ENCODE measurements around the gene MYO6. TPM values are rescaled to one million over a fixed set of nuclear protein-coding genes. Genes with fewer than 3 reads are reported as not detected.
"Not testable (repeated sequence)": the region's sequence is repeated elsewhere in the genome, so short reads cannot be mapped to it uniquely, and the experiment has no call there.

MYO6 gene
- total RNA-seq (2014; rRNA removed; shearing (Covaris generic)): 6.4 and 6.9 TPM in 2 replicates

DNA sequence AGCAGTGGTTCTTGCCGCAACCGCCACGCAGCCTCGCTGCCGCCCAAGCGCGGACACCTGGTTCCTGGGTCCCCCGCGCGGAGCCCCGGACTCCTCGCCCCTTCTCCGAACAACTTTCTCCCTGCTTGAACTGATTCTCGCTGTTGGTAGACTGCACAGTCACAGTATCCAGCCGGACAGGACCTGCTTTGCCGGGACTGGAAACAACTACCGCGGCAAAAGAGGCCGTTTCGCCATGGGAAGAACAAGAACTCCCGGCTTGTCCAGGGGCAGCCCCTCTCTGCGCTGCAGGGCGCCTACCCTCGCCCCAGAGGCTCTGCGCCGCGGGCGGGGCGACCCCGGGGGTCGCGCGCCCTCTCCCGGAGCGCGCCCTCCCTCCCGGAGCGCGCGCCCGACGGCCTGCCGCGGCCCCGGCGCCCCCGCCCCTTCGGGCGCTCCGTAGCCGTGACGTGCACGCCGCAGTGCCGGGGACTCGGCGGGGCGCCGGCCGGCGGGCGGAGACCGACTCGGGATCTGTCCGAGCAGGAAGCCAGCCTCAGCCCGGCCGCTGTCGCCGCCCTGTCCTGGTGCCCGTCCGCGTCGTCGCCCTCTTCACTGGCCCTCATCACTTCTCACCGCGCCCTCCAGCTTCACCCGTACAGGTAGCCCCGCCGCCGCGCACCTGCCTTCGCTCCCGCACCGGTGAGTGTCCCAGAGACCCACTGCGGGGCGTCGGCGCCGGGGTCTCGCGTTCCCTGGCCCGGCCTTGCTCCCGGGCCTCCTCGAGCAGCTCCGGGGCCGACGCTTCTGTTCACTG lies at the start of gene MYO6:
TSS of gene MYO6 (plus strand) at position 497 of the 796 bp plus-strand sequence. CDS start 68,309 bp downstream, outside the sequence.
- Histone ChIP-seq H3K9me3 (replicated peaks) (no peaks in the 10 kb centered on the region), H3K27ac (peak within 1 kb of the TSS; percentile 54), H3K36me3 (no peaks in the 10 kb centered on the region), H3K27me3 (no peaks in the 10 kb centered on the region), H3K4me3 (peak within 1 kb of the TSS; percentile 92), H3K4me1 (no peaks in the 10 kb centered on the region; the same call in 1 of the 2 replicates)
- DNase-seq: peak; percentile 58 to 69

DNA sequence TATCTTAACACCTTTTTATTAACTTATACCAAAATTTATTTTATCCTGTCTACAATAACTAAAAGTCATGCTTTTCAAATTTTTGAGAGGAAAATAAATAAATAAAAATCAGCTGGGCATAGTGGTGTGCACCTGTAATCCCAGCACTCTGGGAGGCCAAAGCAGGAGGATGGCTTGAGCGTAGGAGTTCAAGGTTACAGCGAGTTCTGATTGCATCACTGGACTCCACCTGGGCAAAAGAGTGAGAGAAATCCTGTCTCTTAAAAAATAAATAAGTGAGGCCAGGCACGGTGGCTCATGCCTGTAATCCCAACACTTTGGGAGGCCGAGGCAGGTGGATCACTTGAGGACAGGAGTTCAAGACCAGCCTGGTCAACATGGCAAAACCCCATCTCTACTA lies 40.7 kb upstream of the MYO6 start:
- H3K4me3 ChIP-seq; H3K9me3 ChIP-seq (replicated peaks); H3K27ac ChIP-seq; DNase-seq; H3K4me1 ChIP-seq; H3K27me3 ChIP-seq: not testable (repeated sequence)
- peaks cover 24% of the 10 kb centered on the region for H3K36me3 ChIP-seq

DNA sequence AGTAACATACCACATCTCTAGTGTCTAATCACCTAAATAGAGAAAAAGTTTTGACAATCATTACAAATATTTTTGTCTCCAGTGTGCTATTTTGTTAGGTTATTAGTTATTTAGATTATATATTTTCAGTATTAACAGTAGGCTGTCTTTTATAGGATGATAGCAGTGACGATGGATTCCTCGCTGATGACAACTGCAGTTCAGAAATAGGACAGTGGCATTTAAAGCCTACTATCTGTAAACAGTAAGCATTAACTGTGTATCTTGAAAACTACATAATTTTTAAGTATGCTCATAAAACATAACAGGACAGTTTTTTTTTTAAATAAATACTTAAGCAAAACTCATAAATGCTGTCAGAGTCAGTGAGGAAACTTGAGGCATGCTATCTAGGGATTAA lies 37.9 kb upstream of the MYO6 start:
- Histone ChIP-seq H3K36me3 (peaks cover 32% of the 10 kb centered on the region), H3K27me3 (no peaks in the 10 kb centered on the region), H3K9me3 (replicated peaks) (no peaks in the 10 kb centered on the region), H3K4me3 (no peak overlapping the region), H3K27ac (no peak overlapping the region), H3K4me1 (no peaks in the 10 kb centered on the region)
- DNase-seq: no peak

DNA sequence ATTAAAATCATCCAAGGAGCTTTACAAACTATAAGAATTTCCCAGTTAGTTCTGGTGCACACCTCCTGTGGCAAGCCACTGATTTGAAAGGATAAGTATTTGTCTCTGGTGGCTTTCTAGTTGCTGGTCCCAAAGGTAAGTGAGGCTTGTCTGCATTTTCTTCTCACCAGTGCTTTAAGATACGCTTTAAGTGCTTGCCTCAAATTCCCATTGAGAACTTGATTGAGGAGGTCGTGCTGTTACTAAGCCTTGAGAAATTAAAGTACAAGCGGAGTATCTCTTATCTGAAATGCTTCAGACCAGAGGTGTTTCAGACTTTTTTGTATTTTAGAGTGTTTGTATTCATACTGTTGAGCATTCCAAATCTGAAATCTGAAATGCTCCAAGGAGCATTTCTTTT lies 29.9 kb upstream of the MYO6 start:
- Histone ChIP-seq H3K9me3 (replicated peaks) (no peaks in the 10 kb centered on the region), H3K4me3 (no peak overlapping the region), H3K4me1 (no peaks in the 10 kb centered on the region), H3K36me3 (peaks cover 19% of the 10 kb centered on the region), H3K27me3 (no peaks in the 10 kb centered on the region), H3K27ac (no peak overlapping the region)
- no peak for DNase-seq

DNA sequence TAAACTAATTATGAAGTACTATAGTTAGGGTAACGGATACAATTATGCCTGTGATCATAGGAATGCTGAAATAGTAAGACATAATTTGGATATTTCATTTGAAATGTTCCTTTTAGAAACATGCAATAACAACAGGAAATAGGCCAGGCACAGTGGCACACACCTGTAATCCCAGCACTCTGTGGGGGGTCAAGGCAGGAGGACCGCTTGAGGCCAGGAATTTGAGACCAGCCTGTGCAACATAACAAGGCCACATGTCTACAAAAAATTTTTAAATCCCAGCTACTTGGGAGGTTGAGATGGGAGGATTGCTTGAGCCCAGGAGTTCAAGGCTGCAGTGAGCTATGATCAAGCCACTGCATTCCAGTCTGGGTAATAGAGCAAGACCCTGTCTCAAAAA lies 25.7 kb upstream of the MYO6 start:
- Histone ChIP-seq H3K4me3 (no peak overlapping the region), H3K27ac (no peak overlapping the region), H3K27me3 (no peaks in the 10 kb centered on the region), H3K36me3 (no peaks in the 10 kb centered on the region), H3K4me1 (no peaks in the 10 kb centered on the region), H3K9me3 (replicated peaks) (no peaks in the 10 kb centered on the region)
- DNase-seq: no peak

DNA sequence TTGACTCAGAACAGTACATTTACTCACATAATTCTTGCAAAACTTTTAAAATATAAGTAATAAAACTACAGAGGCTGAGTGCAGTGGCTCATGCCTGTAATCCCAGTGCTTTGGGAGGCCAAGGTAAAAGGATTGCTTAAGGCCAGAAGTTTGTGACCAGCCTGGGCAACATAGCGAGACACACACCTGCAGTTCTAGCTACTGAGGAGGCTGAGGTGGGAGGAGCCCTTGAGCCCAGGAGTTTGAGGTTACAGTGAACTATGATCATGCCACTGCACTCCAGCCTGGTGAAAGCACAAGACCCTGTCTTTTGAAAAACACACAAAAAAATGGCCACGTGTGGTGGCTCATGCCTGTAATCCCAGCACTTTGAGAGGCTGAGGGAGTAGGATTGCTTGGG lies 21.8 kb upstream of the MYO6 start:
- Histone ChIP-seq H3K27me3 (no peaks in the 10 kb centered on the region), H3K4me1 (no peaks in the 10 kb centered on the region)
- DNase-seq: no peak

DNA sequence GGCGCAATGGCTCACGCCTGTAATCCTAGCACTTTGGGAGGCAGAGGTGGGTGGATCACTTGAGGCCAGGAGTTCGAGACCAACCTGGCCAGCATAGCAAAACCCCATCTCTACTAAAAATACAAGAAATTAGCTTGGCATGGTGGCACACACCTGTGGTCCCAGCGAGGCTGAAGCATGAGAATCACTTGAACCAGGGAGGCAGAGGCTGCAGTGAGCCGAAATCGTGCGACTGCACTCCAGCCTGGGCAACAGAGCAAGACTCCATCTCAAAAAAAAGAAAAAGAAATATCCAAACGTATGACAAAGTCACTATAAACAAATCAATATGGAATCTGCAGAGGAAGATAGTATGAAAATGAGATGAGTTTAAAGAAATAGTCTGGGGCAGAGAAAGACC lies 18.0 kb upstream of the MYO6 start:
- H3K4me1 ChIP-seq; H3K4me3 ChIP-seq; H3K27ac ChIP-seq; H3K36me3 ChIP-seq; H3K9me3 ChIP-seq (replicated peaks); H3K27me3 ChIP-seq; DNase-seq: not testable (repeated sequence)

More for the DNA sequence above, 21.8 kb upstream of the MYO6 start:
- Histone ChIP-seq H3K9me3 (replicated peaks) (no peaks in the 10 kb centered on the region), H3K4me3 (no peak overlapping the region), H3K36me3 (no peaks in the 10 kb centered on the region), H3K27ac (no peak overlapping the region)

DNA sequence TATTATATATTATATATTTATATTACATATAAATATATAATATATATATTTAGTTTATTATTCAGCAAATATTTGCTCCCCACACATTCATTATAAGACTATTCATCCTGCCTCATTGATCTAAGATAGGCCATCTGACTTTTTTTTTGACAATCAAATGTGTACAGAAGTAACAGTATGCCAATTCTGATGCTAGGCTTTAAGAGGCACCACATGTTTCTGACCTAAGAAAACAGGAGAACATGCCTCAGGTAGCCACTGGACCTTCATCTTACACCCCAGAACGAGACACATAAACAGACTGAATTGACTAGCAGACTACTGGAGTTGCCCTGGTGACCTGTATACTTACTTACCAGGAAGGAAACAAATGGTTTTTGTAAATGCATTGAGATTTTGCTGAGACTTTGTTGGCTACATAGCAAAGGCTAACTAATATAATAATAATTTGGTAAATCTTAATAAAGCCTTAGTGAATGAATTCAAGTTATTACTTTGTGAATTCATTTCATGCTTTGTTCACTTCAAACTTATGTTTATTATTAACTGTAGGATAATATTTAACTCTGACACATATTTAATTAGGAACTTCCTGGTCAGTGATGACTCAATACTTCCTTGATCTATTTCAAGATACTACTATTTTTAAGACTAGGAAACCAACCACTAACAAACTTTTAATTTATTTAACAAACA lies 13.4 kb upstream of the MYO6 start:
- no peak overlapping the region for H3K27ac ChIP-seq
- no peak for DNase-seq
- H3K9me3 ChIP-seq (replicated peaks): no peaks in the 10 kb centered on the region
- H3K27me3 ChIP-seq: no peaks in the 10 kb centered on the region
- no peaks in the 10 kb centered on the region for H3K4me1 ChIP-seq
- H3K36me3 ChIP-seq: no peaks in the 10 kb centered on the region
- no peak overlapping the region for H3K4me3 ChIP-seq

DNA sequence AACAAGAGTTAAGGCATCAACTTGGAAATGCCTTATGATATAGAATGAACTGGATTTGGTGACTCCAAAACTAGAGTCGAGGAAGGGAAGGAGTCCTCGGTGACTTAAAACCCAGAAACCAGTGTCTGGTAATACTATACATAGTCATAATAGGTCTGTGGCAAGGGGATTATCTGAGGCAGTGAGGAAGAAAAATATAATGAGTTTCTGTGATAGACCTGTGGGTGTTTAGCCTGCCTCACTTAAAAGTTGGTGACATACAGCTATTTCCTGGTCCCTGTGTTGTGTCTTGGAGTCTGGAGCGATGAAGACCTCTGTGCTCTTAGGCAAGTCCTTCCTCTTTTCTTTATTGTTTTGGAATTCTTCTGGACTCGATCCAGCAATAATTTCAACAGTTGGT lies 5.1 kb upstream of the MYO6 start:
- H3K27me3 ChIP-seq: no peaks in the 10 kb centered on the region
- no peaks in the 10 kb centered on the region for H3K9me3 ChIP-seq (replicated peaks)
- no peaks in the 10 kb centered on the region for H3K36me3 ChIP-seq
- no peaks in the 10 kb centered on the region; the same call in 1 of the 2 replicates for H3K4me1 ChIP-seq
- no peak overlapping the region for H3K4me3 ChIP-seq
- no peak for DNase-seq
- no peak overlapping the region for H3K27ac ChIP-seq

DNA sequence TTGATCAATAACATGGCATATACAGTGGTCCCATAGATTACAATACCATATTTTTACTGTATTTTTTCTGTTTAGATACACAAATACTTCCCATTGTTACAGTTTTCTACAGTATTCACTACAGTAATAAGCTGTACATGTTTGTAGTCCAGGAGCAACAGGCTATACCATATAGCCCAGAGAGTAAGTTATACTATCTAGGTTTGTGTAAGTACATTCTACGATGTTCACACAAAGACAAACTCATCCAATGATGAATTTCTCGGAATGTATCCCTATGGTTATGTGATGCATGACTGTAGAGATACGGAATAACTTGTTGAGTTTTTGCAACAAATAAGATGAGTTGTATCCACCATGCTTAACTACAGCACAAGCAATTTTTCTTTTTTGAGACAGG lies 3.6 kb upstream of the MYO6 start:
- H3K27ac ChIP-seq: no peak overlapping the region
- DNase-seq: no peak
- no peaks in the 10 kb centered on the region; the same call in 1 of the 2 replicates for H3K4me1 ChIP-seq
- H3K36me3 ChIP-seq: no peaks in the 10 kb centered on the region
- no peak overlapping the region for H3K4me3 ChIP-seq
- H3K9me3 ChIP-seq (replicated peaks): no peaks in the 10 kb centered on the region
- no peaks in the 10 kb centered on the region for H3K27me3 ChIP-seq

DNA sequence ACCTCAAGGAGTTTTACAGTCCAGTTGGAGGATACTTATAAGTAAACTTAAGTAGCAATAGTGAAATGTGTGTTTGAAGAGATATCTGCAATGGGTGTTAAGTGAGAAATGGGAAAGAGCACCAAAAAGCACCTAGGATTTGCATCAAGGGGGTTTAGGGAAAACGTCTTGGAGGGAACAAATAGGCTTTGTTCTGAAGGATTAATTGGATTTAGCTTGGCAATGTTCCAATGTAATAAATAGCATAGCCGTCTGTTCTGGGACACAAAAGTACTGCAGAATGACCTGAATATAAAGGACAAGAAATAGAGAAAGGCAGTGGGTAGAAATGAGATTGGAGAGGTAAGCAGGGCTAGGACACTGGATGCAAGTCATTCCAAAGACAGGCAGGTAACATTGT lies 2.8 kb upstream of the MYO6 start:
- no peak overlapping the region for H3K27ac ChIP-seq
- H3K4me1 ChIP-seq: no peaks in the 10 kb centered on the region; the same call in 1 of the 2 replicates
- H3K36me3 ChIP-seq: no peaks in the 10 kb centered on the region
- no peaks in the 10 kb centered on the region for H3K27me3 ChIP-seq
- no peaks in the 10 kb centered on the region for H3K9me3 ChIP-seq (replicated peaks)
- DNase-seq: peak in 1 of 2 experiments; percentile 47
- no peak overlapping the region for H3K4me3 ChIP-seq

DNA sequence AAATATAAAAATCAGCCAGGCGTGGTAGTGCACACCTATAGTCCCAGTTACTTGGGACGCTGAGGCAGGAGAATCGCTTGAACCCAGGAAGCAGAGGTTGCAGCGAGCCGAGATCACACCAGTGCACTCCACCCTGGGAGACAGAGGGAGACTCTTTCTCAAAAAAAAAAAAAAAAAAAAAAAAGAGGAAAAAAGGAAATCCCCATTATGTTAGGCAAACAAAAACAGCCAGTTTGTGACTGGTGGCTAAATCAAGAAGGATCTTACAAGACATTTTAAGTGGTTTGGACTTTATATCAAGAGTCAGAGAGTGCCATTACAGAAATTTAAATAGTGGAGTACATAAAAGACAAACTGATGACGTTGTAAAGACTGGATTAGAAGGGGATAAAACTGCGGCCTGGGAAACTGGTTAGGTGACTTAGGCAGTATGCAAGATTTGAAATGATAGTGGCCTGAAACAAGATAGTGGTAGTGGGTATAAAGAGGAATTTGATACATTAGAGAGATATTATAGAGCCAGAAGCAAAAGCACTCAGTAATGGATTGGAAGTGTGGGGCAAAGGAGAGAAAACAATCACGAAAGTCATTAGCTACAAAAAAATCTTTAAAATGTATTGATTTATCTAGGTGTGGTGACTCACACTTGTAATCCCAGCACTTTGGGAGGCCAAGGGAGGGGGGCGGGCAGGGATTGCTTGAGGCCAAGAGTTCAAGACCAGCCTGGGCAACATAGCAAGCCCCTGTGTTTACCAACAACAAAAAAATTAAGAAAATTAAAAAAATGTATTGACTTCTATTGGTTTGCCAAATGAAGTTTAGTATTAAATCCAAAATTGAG lies 1.7 kb upstream of the MYO6 start:
- no peaks in the 10 kb centered on the region for H3K9me3 ChIP-seq (replicated peaks)
- DNase-seq: no peak
- no peaks in the 10 kb centered on the region for H3K27me3 ChIP-seq
- no peaks in the 10 kb centered on the region for H3K36me3 ChIP-seq
- H3K27ac ChIP-seq: no peak overlapping the region
- no peaks in the 10 kb centered on the region; the same call in 1 of the 2 replicates for H3K4me1 ChIP-seq
- no peak overlapping the region for H3K4me3 ChIP-seq

DNA sequence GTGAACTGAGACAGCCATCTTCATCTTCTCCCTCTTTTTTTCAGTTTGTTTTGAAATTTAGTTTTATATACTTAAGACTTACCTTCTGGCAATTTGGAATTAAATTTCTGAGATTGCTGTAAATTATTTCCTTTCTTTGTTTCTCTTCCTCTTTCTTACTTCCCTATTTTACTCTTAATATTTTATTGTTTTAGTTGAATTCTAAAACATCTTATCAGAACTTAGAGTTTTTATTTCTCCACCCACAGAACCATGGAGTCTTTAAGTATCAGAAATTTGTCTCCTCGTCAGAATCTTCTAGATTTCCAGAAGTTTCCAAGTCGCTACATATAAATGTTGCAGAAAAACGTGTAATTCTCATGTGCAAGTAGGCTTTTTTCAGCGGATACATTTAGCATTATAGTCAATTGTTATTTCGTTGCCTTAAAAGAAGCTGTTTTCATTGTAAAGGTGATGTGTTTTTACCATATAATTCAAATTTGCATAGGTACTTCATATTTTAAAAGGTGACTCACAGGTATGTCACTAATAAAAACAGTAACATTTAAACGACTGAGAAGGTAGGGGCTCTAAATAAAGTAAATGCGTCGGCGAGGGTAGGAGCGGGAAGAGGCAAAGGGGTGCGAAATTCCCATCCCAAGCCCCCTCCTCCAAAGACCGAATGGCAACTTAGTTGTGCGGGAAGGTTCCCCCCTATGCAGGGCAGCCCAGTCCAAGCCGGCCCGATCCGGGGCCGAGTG lies 866 bp upstream of the MYO6 start:
- no peaks in the 10 kb centered on the region for H3K36me3 ChIP-seq
- no peaks in the 10 kb centered on the region for H3K9me3 ChIP-seq (replicated peaks)
- H3K4me3 ChIP-seq: peak overlapping the region; percentile 92
- no peaks in the 10 kb centered on the region; the same call in 1 of the 2 replicates for H3K4me1 ChIP-seq
- H3K27ac ChIP-seq: peak overlapping the region; percentile 54
- DNase-seq: no peak
- no peaks in the 10 kb centered on the region for H3K27me3 ChIP-seq

DNA sequence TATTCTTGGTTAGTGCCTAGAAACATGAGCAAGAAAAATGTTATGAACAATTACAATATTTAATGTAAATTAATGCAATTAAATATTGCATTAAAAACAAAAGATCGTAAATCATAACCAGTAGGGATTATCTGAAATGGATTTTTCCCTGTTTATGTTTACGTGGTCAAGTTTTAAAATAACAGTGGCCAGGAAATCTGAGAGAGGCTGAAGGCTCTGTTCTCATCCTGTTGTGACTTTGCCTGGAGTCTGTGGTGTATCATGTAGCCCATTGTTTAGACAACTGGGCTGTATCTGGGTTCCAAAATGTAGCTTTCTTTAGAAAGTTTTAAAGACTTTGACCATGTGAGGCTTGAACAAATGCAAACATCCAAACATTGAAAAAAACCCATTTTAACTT lies 2.4 kb downstream of the MYO6 start:
- peak; percentile 20 to 62 for DNase-seq
- Histone ChIP-seq H3K4me1 (no peaks in the 10 kb centered on the region), H3K27me3 (no peaks in the 10 kb centered on the region), H3K36me3 (no peaks in the 10 kb centered on the region), H3K4me3 (no peak overlapping the region), H3K27ac (no peak overlapping the region), H3K9me3 (replicated peaks) (no peaks in the 10 kb centered on the region)

Measured in SJCRH30 (cell line).